ENCODE measurements around the gene DDX1.

- no peak for TF ChIP-seq CTCF (IDR thresholded peaks at IDR 0.05)
- TF ChIP-seq POLR2A (IDR thresholded peaks at IDR 0.05): no peak
- no peak for TF ChIP-seq POLR2AphosphoS5 (IDR thresholded peaks at IDR 0.05; ENCODE audit: insufficient read depth in 1 of 2, low read depth in 1 of 2)
These were observed 59.7 kb downstream of the DDX1 start for GRCh38 chr2:15651367-15651727.
